Measurements from ENCODE around the gene AOC3. TPM values are rescaled to one million over a fixed set of nuclear protein-coding genes. Genes with fewer than 3 reads are reported as not detected.

Gene AOC3
- total and polyA plus RNA-seq, 2 donors (not counting 3 experiments of a cell fraction or from before 2014, with no cell fraction given), result 0.11 to 0.27 TPM

DNA sequence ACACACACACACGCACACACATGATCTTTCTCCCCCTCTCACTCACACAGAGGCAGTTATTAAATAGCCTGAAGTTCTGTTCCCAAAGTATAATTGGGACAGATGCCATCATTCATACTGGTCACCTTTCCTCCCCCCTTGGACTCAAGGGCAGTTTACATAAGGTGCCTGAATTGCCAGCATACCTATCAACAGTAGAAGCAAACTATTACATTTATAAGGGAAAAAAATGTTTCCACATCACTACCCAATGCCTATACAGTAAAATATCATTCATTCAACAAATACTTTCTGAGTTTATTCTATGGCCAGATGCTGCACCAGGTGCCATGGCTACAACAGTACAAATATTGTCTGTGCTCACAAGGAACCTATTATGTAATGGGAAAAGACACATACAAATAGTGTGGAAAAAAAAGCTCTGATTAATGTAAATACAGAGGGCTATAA, 46.1 kb upstream of the AOC3 start:
- no peaks in the 10 kb centered on the region for H3K4me1 ChIP-seq (ENCODE audit: control insufficient read depth, extremely low read depth, insufficient read depth, low read length)
- no peaks in the 10 kb centered on the region for H3K27me3 ChIP-seq (ENCODE audit: control insufficient read depth in 2 of 2, insufficient read depth in 2 of 2, low read length in 2 of 2)
- POLR2A ChIA-PET, result no interaction called here
- no peaks in the 10 kb centered on the region for H4K20me1 ChIP-seq (replicated peaks; ENCODE audit: control insufficient read depth, extremely low read depth, insufficient read depth, low read length)
- H3K4me3 ChIP-seq (replicated peaks in 1 of 3; ENCODE audit: insufficient read depth in 1 of 3, low read depth in 1 of 3, low read length in 3 of 3), result no peak overlapping the region
- intact Hi-C loops (cut with micrococcal nuclease), result no loop called here
- H2AFZ ChIP-seq (ENCODE audit: low read depth, low read length), result no peak overlapping the region
- no peaks in the 10 kb centered on the region for H3K79me2 ChIP-seq (ENCODE audit: control insufficient read depth, insufficient read depth, low read length)
- no peaks in the 10 kb centered on the region for H3K9me3 ChIP-seq (replicated peaks; ENCODE audit: control insufficient read depth, insufficient read depth, low read length)
- DNase-seq (ENCODE audit: low read depth, low spot score) (no peak), FAIRE-seq (no peak)
- H3K9me1 ChIP-seq (replicated peaks; ENCODE audit: control insufficient read depth, extremely low read depth, insufficient read depth, low read length), result no peaks in the 10 kb centered on the region
- H3K9ac ChIP-seq (replicated peaks; ENCODE audit: extremely low read depth, insufficient read depth, low read length), result no peak overlapping the region
- no peak overlapping the region for H3K27ac ChIP-seq (ENCODE audit: insufficient read depth, low read depth, low read length)
- H3K36me3 ChIP-seq (ENCODE audit: control insufficient read depth in 2 of 2, extremely low read depth in 1 of 2, insufficient read depth in 2 of 2, low read length in 2 of 2), result peaks cover 2 to 5% of the 10 kb centered on the region in 2 experiments
- TF ChIP-seq MYC (IDR thresholded peaks at IDR 0.05; ENCODE audit: low read depth, low read length) (no peak), JUN (IDR thresholded peaks at IDR 0.05; ENCODE audit: borderline replicate concordance, insufficient read depth, insufficient read length, low read depth) (no peak), POLR2AphosphoS5 (IDR thresholded peaks at IDR 0.05; ENCODE audit: insufficient read depth, low read depth, low read length) (no peak), EZH2 (IDR thresholded peaks at IDR 0.05; ENCODE audit: borderline replicate concordance, low read depth, low read length, severe bottlenecking) (no peak), GATA2 (IDR thresholded peaks at IDR 0.05; ENCODE audit: insufficient read depth, insufficient read length, low read depth, low read length) (no peak), POLR2A (IDR thresholded peaks at IDR 0.05; ENCODE audit: low read depth, low read length) (no peak), FOS (IDR thresholded peaks at IDR 0.05; ENCODE audit: borderline replicate concordance, insufficient read depth, low read length) (no peak)
- TF ChIP-seq, protein P1, sequence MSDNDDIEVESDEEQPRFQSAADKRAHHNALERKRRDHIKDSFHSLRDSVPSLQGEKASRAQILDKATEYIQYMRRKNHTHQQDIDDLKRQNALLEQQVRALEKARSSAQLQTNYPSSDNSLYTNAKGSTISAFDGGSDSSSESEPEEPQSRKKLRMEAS (IDR thresholded peaks at IDR 0.05; ENCODE audit: insufficient read depth, insufficient read length), result no peak
- TF ChIP-seq, protein P2, sequence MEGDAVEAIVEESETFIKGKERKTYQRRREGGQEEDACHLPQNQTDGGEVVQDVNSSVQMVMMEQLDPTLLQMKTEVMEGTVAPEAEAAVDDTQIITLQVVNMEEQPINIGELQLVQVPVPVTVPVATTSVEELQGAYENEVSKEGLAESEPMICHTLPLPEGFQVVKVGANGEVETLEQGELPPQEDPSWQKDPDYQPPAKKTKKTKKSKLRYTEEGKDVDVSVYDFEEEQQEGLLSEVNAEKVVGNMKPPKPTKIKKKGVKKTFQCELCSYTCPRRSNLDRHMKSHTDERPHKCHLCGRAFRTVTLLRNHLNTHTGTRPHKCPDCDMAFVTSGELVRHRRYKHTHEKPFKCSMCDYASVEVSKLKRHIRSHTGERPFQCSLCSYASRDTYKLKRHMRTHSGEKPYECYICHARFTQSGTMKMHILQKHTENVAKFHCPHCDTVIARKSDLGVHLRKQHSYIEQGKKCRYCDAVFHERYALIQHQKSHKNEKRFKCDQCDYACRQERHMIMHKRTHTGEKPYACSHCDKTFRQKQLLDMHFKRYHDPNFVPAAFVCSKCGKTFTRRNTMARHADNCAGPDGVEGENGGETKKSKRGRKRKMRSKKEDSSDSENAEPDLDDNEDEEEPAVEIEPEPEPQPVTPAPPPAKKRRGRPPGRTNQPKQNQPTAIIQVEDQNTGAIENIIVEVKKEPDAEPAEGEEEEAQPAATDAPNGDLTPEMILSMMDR (IDR thresholded peaks at IDR 0.05; ENCODE audit: extremely low read depth in 1 of 2, insufficient read depth in 1 of 2, low read depth in 1 of 2, low read length in 2 of 2), result no peak
- dilution Hi-C loops (cut with MboI; ENCODE audit: extremely low pct_ligation_motif_present, low sequenced_read_pairs), result no loop called here
- H3K4me2 ChIP-seq (ENCODE audit: insufficient read depth, low read length), result no peak overlapping the region
- BruUV-seq (replicated peaks), result no TSS peak
- CTCF ChIA-PET, result interaction anchor here (1.4 to 1.7 kb wide), 2 partner anchors 38 to 41 kb away, joined by 3 to 6 read pairs; no protein-coding TSS in a partner anchor

Measured in endothelial cell of umbilical vein (primary cell).